GM18519 (cell line): Measurements from ENCODE around the gene ZDHHC11B.

Experiments
- ATAC-seq: cut with Tn5 transposase; IDR thresholded peaks from one replicate; pipeline ENCODE4 v1.9.1; 2021; ENCODE audit warnings: mild to moderate bottlenecking, moderate library complexity; ENCODE audit not compliant: unreplicated experiment, low FRiP score

ZDHHC11B gene

DNA sequence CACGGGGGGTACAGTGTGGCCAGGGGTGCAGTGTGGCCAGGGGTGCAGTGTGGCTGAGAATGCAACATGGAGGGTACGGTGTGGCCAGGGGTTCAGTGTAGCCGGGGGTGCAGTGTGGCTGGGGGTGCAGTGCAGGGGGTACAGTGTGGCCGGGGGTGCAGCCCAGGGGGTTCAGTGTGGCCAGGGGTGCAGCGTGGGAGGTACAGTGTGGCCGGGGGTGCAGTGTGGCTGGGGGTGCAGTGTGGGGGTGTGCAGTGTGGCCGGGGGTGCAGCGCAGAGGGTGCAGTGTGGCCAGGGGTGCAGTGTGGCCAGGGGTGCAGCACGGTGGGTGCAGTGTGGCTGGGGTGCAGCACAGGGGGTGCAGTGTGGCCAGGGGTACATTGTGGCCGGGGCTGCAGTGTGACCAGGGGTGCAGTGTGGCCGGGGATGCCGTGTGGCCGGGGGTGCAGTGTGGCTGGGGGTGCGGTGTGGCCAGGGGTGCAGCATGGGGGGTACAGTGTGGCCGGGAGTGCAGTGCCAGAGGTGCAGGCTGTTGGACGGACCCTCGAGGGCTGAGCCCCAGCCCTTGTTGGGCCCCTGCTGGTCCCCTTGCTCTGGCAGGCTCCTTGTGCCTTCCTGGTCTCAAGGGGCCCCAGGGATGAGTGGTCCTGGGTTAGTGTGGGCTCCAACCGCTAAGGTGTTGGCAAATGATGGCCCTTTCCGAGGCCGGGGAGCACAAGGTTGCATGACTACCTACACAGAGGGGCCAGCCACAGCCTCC, 109.2 kb downstream of the ZDHHC11B start:
- no peak for ATAC-seq

GRCh38 chr5:674630-675011, 109.9 kb downstream of the ZDHHC11B start:
- no peak for ATAC-seq

GRCh38 chr5:673831-674629, 110.5 kb downstream of the ZDHHC11B start:
- no peak for ATAC-seq

DNA sequence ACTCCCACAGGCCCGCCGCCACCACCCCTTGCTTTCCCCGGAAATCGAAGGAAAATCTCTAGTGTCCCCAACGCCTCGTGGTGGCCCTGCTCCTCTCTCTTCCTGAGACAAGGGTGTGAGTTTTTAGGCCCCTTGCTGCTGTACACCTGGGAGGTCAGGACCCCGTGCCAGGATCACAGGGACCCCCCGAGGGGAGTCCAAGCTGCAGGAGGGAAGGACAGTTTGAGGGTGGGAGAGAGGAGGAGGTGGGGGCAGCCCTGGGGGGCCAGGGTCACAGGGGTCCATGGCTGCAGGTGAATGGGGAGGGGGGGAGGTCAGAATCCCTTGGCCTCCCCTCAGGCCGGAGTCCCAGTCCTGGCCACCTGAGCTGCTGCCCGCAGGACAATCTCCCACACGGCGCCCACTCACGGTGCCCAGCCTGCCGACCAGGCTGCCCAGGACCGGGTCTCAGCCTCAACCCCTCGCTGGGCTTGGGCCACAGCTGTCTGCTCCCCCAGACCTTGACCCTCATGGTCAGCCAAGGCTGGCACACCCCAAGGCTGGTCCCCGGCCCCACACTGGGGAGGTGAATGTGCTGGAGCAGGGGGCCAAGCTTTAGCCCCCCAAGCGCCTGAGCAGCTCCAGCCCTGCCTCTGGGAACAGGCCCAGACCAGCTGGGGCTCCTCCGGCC, 111.2 kb downstream of the ZDHHC11B start:
- no peak for ATAC-seq

DNA sequence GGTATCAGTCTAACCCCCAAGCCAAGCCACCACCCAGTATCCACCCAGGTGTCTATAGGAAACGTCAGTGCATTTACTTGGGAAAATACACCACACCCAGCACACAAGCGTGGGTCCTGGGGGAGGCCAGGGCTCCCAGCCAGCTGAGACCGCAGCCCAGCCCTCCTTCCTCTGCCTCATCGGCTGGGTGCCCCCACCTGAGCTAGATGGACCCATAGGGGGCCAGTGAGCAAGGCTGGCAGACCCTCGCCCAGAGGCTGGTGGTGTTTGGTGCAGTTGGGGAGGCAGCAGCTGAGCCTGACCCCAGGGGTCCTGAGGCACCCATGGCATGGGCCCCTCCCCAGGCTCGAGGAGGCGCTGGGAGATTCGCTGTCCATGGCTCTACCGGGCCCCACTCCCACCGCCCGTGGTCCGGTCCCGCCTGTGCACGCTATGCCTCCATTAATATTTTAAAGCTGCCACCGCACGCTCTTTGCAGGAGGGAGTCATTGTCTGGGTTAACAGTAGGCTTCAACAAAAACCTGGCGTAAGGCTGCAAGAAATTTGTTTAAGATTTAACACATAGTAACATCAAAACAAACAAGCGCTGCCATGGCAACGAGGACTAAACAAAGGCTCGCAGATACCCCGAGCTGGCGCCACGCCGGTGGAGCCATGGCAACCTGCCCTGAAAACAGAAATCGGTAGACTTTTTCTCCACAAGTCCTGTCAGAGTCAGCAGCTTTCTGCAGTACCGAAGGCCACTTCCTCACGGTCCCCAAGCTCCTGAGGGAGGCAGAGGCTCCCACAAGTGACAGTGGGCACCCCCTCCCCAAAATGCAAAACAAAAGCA, 112.0 kb downstream of the ZDHHC11B start:
- ATAC-seq = no peak

GRCh38 chr5:671459-672328, 112.8 kb downstream of the ZDHHC11B start:
- no peak for ATAC-seq

DNA sequence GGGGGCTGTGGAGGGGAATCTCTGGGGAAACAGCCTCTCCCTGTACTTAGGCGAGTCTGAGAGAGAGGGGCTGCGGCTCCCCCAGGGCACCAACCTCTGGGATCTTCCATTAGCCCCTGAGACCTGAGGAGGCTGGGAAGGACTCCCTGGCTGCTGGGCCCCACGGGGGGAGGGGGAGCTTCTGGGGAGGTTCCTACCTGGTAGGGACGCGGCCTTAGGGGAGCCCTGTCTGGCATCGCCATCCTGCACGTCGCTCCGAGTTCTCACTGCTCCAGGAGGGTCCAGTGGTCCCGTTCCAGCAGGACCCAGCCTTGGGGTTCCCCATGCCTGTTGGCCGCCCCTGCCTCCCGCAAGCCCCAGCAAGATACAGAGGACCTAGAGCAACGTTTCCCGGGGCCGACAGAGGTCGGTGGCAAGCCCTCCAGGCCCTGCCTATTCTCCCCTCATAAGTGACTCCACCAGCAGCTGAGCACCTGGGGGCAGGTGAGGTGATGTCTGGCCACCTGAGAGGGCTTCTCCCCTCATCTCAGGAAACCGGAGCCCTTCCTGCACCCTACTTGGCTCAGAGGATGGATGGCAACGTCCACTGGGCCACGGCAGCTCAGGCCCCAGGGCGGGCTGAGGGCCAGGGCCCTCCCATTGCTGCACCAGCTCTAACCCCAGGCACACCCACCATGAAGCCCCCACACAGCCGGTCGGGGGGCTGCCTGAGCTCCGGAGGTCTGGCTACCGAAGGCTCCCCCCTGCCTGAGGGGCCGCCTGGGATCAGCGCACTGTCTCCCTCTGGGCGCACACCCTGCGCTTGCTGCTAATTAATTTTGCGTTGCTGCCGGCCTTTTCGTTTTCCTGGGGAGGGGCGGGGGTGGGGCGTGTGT, 113.9 kb downstream of the ZDHHC11B start:
- no peak for ATAC-seq

GRCh38 chr5:669842-670395, 114.6 kb downstream of the ZDHHC11B start:
- ATAC-seq = no peak

DNA sequence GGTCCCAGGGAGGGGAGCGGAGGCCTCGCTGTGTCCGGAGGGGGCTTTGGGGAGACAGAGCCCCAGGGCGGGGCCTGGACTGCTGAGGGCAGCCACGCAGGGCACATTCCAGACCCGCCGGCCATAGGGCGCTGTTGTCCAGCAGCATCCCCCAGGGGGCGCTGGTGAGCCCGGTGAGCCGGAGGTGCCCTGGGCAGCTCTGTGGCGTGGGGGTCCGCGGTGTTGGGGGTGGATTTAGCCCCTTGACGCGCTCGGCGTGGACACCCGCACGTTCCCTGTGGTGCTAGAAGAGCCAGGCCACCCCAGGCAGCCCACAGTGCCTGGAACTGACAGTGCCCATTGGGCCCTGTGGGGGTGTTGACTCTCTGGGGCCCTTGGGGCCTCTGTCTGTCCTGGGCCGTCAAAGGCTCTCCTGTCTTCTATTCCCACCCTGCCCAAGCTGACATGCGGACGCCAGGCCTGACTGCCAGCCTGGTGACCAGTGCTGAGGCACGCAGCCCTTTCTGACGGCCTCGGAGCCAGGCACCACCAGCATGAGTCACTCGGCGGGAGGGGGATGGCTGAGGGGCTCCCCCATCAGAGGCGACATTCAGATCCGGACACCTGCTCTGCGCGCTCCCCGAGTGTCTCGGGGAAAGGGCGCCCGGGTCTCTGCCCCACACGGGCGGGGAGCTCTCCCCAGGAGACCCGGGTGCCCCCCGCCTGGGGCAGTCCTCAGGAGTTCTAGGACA, 115.3 kb downstream of the ZDHHC11B start:
- no peak for ATAC-seq

DNA sequence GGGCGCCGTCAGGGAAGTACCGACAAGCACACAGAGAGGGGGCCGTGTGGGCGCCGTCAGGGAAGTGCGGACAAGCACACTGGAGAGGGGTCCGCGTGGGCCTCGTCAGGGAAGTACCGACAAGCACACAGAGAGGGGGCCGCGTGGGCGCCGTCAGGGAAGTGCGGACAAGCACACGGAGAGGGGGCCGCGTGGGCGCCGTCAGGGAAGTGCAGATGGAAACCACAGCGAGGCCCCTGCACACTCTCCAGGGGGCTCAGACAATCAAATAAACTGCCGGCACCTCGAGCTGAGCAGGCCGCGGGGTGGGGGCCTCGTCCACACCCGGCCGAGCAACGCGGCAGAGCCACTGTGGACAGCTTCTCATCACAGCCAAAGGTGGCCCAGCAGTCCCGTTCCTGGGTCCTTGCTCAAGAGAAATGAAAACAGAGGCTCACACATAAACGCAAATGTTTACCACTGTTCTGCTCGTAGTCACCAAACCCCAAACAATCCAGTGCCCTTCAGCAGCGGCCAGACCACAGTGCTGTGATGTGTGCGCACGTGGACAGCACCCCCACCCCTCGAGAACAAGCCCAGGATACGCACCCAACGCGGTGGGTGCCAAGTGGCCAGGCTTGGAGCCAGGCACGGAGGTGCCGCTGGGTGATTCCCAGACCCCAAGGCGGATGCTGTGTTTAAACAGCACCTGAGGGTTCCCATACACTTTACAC, 116.1 kb downstream of the ZDHHC11B start:
- ATAC-seq = no peak

- no peak for ATAC-seq
Measured at GRCh38 chr5:666816-667498, 117.6 kb downstream of the ZDHHC11B start.

- no peak for ATAC-seq
Measured at GRCh38 chr5:665956-666711, 118.4 kb downstream of the ZDHHC11B start.

- ATAC-seq = no peak
Measured at GRCh38 chr5:665541-665955, 119.0 kb downstream of the ZDHHC11B start.

DNA sequence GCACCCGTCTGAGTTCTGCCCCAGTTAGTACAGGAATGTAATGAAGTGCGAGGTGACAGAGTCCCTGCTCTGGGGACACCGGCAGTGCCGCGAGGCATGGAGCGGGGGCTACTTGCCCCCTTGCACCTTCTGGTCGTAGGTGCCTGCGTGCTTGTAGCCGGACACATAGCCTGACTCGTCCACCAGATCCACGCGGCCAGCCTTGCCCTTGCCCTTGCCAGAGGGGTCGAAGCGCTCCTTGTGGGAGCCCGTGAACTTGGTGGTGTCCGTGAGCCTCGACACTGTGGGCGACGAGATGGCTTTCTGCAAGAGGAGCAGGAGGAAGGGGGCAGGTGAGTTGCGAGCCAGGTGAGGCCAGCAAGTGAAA, 119.6 kb downstream of the ZDHHC11B start:
- ATAC-seq = no peak

DNA sequence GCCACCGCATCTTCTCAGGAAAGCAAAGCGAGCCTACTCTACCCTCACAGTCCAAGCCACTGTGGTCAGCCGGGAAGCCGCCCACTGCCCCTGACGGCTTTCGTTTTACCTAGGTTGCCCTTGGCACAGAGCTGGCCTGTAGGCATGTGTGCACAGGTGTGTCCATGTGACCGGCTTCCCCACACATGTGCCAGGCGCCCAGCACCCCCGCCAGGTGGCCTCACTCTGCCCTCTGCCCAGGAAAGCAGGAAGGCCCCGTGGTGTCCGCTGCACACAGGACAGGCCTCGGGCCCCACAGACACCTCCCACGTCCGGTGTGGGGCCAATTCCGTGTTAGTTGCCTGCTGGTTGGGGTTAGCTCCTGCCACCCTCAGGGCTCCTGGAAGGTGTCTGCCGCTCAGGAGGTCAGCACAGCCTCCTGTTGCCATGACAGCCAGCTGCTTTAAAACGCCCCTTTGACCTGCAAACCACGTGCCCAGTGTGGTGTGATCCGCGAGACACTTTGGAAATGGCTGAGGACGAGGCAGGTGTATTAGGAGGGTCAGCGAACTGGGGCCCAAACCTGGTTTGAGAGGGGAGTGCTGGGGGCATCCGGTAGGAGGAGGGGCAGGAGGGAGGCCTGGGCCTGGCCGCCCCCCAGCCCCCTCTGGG, 120.1 kb downstream of the ZDHHC11B start:
- ATAC-seq = no peak
